ENCODE measurements around the gene GOLGA3.

DNA sequence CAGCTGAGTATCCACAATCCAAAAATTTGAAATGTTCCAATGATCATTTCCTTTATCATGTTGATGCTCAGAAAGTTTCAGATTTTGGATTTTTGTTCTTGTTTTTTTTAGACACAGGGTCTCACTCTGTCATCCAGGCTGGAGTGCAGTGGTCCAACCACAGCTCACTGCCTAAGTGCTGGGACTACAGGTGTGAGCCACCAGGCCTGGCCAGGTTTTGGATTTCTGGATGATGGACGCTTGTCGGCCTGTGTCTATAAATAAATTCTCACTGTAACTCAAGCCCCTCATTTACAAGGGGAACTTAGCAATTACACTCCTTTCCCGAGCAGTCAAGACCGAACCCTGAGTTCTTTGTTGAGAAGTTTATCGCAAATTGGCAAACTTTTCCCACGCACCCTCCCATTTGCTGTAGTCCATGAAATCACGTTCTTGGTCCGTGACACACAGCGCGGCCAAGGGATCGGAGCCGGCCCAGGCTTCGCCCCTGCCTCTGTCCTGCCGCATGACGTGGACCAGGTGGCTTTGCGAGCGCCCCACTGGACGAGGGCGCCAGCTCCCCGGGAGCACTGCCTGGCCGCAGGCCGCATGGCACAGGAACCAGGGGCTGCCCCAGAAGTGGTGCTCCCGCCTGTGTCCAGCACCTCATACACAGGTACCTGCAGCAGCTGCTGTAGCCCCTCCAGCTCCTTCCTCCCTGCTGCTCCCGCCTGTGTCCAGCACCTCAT, 53.0 kb downstream of the GOLGA3 start:
- TF ChIP-seq, protein P1, sequence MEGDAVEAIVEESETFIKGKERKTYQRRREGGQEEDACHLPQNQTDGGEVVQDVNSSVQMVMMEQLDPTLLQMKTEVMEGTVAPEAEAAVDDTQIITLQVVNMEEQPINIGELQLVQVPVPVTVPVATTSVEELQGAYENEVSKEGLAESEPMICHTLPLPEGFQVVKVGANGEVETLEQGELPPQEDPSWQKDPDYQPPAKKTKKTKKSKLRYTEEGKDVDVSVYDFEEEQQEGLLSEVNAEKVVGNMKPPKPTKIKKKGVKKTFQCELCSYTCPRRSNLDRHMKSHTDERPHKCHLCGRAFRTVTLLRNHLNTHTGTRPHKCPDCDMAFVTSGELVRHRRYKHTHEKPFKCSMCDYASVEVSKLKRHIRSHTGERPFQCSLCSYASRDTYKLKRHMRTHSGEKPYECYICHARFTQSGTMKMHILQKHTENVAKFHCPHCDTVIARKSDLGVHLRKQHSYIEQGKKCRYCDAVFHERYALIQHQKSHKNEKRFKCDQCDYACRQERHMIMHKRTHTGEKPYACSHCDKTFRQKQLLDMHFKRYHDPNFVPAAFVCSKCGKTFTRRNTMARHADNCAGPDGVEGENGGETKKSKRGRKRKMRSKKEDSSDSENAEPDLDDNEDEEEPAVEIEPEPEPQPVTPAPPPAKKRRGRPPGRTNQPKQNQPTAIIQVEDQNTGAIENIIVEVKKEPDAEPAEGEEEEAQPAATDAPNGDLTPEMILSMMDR (conservative IDR thresholded peaks at IDR 0.05): no peak
- TF ChIP-seq ZFX (IDR thresholded peaks at IDR 0.05): no peak

Data from C4-2B (cell line).